Measurements from ENCODE around the gene TMEM161A. TPM values are rescaled to one million over a fixed set of nuclear protein-coding genes. Genes with fewer than 3 reads are reported as not detected.

Gene TMEM161A
- 16.0 and 25.6 TPM in 2 replicates for total RNA-seq

DNA sequence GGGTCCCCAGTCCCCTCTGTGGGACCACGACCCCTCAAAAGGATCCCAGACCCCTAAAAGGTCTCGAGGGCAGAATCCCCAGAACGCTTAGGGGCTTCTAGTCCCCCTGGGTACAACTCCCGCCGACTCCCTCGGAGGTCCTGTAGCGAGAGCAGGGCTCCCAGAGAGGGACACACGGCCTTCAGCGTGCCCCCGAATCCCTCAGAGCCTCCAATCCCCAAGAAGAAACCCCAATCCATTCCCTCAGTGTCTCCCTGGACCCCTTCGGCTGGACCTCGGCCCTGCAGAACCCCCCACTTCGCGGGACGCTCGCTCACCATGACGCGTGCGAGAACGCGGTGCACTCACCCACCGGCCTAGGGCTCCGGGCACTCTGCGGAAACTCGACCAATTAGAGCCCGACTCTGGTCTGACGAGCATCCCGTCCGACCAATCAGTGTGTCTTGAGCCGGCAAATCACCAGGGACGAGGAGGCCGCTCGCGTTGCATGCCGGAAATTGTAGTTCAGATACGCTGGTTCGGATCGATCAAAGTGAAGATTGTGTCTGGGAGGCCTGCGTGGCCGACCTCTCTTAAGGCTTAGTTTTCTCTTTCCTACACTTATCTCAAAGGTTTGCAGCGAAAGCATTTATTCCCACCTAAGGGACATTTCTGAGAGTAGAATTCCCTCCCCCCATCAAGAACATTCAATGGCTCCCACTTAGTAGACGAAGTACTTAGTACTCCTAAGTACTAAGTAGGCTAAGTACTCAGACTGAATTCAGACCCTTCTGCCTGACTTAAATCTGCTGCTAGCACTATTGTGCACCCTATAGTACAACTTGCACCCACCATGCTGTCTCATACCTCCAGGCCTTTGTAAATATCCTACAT, at the start of gene TMEM161A:
Gene TMEM161A, minus strand, starts transcription at position 370 of the 873 bp plus-strand sequence. Its CDS starts 50 bp downstream, at position 320.

GRCh38 chr19:19170053-19170872, 32.0 kb upstream of the TMEM161A start, which contains the start of gene MEF2B:
MEF2B (minus strand) TSS chr19:19170263; CDS start chr19:19150735, 19,528 bp downstream.

Other genes starting within 250 kb of the TMEM161A start
- 0.29 and 0.66 TPM in 2 replicates for gene CERS1, start 242.3 kb downstream of the TMEM161A start, total RNA-seq
- 250 and 353 TPM in 2 replicates for gene COPE, start 219.1 kb downstream of the TMEM161A start, total RNA-seq
- gene DDX49, start 218.8 kb downstream of the TMEM161A start, total RNA-seq, result 84.6 and 95.4 TPM in 2 replicates
- 42.0 and 88.6 TPM in 2 replicates for gene HOMER3, start 197.3 kb downstream of the TMEM161A start, total RNA-seq
- 22.8 and 57.6 TPM in 2 replicates for gene SUGP2, start 105.0 kb downstream of the TMEM161A start, total RNA-seq
- gene ARMC6, start 104.9 kb downstream of the TMEM161A start, total RNA-seq, result 38.1 and 66.6 TPM in 2 replicates
- gene SLC25A42, start 74.5 kb downstream of the TMEM161A start, total RNA-seq, result 6.1 and 7.3 TPM in 2 replicates
- 0.22 TPM in 1 of 2 replicates, not detected in the other for gene MEF2B, start 31.8 kb upstream of the TMEM161A start, total RNA-seq
- 16.6 and 22.6 TPM in 2 replicates for gene BORCS8, start 53.7 kb upstream of the TMEM161A start, total RNA-seq
- 59.0 and 87.5 TPM in 2 replicates for gene RFXANK, start 53.8 kb upstream of the TMEM161A start, total RNA-seq
- gene NR2C2AP, start 64.9 kb upstream of the TMEM161A start, total RNA-seq, result 2.4 and 11.6 TPM in 2 replicates
- gene NCAN, start 73.5 kb upstream of the TMEM161A start, total RNA-seq, result under 0.01 TPM in 1 of 2 replicates, not detected in the other
- 1.1 and 2.8 TPM in 2 replicates for gene TM6SF2, start 134.8 kb upstream of the TMEM161A start, total RNA-seq
- gene SUGP1, start 182.0 kb upstream of the TMEM161A start, total RNA-seq, result 35.0 and 44.8 TPM in 2 replicates
- gene MAU2, start 182.4 kb upstream of the TMEM161A start, total RNA-seq, result 46.0 and 48.8 TPM in 2 replicates